ENCODE data around the gene RPL39L.

- TF ChIP-seq KDM5A (IDR thresholded peaks at IDR 0.05; ENCODE audit: borderline replicate concordance, low read length), result no peak
- no peak for TF ChIP-seq IKZF1 (IDR thresholded peaks at IDR 0.05)
- TF ChIP-seq PRPF4 (IDR thresholded peaks at IDR 0.05; ENCODE audit: low read depth, low read length, poor library complexity, severe bottlenecking), result no peak
- no peak for TF ChIP-seq NFYB (CRISPR knock-in tag; IDR thresholded peaks at IDR 0.05)
- no peak for TF ChIP-seq KLF16 (CRISPR knock-in tag; IDR thresholded peaks at IDR 0.05)
- TF ChIP-seq TAF1 (CRISPR knock-in tag; IDR thresholded peaks at IDR 0.05), result no peak
Observed at GRCh38 chr3:187084580-187084979, 54.7 kb downstream of the RPL39L start.

Measured in HepG2 (cell line).